Liver (tissue), 9 donors: Measurements from ENCODE around the gene NF2. TPM values are rescaled to one million over a fixed set of nuclear protein-coding genes. Genes with fewer than 3 reads are reported as not detected.

ENCODE experiments used
- DNase-seq: peaks from one replicate; pipeline ENCODE4 v3.0.0-alpha.2; 2017; ENCODE audit warnings: low spot score
- H3K27ac ChIP-seq, 2 donors: one replicate each; pipeline ENCODE4 v1.7.0; 2013; ENCODE audit warnings: inconsistent platforms in 2 of 2, low read length in 2 of 2, control low read depth in 1 of 2, low read depth in 1 of 2, mild to moderate bottlenecking in 1 of 2
- H3K27me3 ChIP-seq, 4 donors: one replicate each; pipeline versions ENCODE4 v1.6.1 to v1.7.0; 2013; ENCODE audit warnings: low read length in 3 of 4, inconsistent platforms in 1 of 4, mild to moderate bottlenecking in 1 of 4, moderate library complexity in 1 of 4; ENCODE audit not compliant: control insufficient read depth in 4 of 4, insufficient read depth in 4 of 4
- H3K36me3 ChIP-seq, 4 donors: one replicate each; pipeline versions ENCODE4 v1.6.1 to v1.7.0; 2013; ENCODE audit warnings: low read length in 3 of 4, mild to moderate bottlenecking in 3 of 4, low read depth in 1 of 4, moderate library complexity in 1 of 4; ENCODE audit not compliant: control insufficient read depth in 4 of 4, insufficient read depth in 3 of 4
- H3K4me1 ChIP-seq, 4 donors: one replicate each; pipeline versions ENCODE4 v1.6.1 to v1.7.0; 2013; ENCODE audit warnings: low read length in 3 of 4, mild to moderate bottlenecking in 3 of 4, moderate library complexity in 1 of 4; ENCODE audit not compliant: control insufficient read depth in 4 of 4, insufficient read depth in 4 of 4
- H3K4me3 ChIP-seq, 3 donors: one replicate each; pipeline versions ENCODE4 v1.6.1 to v1.7.0; 2013; ENCODE audit warnings: low read length in 3 of 3, control low read depth in 1 of 3, low read depth in 1 of 3, mild to moderate bottlenecking in 1 of 3
- H3K9ac ChIP-seq, 2 donors: one replicate each; pipeline ENCODE4 v1.7.0; 2013; ENCODE audit warnings: low read length in 2 of 2, mild to moderate bottlenecking in 2 of 2, moderate library complexity in 2 of 2, control low read depth in 1 of 2, low read depth in 1 of 2
- H3K9me3 ChIP-seq, 4 donors: one replicate each; pipeline versions ENCODE4 v1.6.1 to v1.7.0; 2013; ENCODE audit warnings: low read length in 3 of 4; ENCODE audit not compliant: control insufficient read depth in 4 of 4
- FOXA1 ChIP-seq: IDR thresholded peaks from 2 replicates; pipeline ENCODE4 v1.6.1; 2016; ENCODE audit warnings: antibody characterized with exemption
- FOXA2 ChIP-seq: IDR thresholded peaks from 2 replicates; pipeline ENCODE4 v1.6.1; 2016; ENCODE audit warnings: antibody characterized with exemption
- HNF4G ChIP-seq: IDR thresholded peaks from 2 replicates; pipeline ENCODE4 v1.6.1; 2016; ENCODE audit warnings: antibody characterized with exemption
- RAD21 ChIP-seq, 2 donors: IDR thresholded peaks; 2 replicates each; pipeline ENCODE4 v1.6.1; 2016; ENCODE audit warnings: antibody characterized with exemption in 2 of 2, mild to moderate bottlenecking in 2 of 2
- SP1 ChIP-seq: IDR thresholded peaks from 2 replicates; pipeline ENCODE4 v1.6.1; 2018; ENCODE audit warnings: antibody characterized with exemption, mild to moderate bottlenecking
- TAF1 ChIP-seq: conservative IDR thresholded peaks from 2 replicates; pipeline ENCODE4 v1.6.1; 2016; ENCODE audit warnings: antibody characterized with exemption, mild to moderate bottlenecking
- YY1 ChIP-seq: IDR thresholded peaks from 2 replicates; pipeline ENCODE4 v1.6.1; 2016; ENCODE audit warnings: antibody characterized with exemption, mild to moderate bottlenecking
- WGBS: extraction: QIAGEN DNeasy Blood & Tissue Kit; methylation state at CpG from one replicate; pipeline ENCODE4 v1.1.7; 2013; 5-methylcytosine and 5-hydroxymethylcytosine counted together
- polyA plus RNA-seq, 2 donors: library from polyadenylated mRNA; stranded (reverse) in 1 of 2; unstranded in 1 of 2; fragments of 200-250 nt in 1 of 2; fragments of >200 nt in 1 of 2; fragmentation: Nextera tagmentation in 1 of 2; extraction: Ambion mirVana in 1 of 2; gene quantifications; one replicate each; pipeline versions ENCODE4 v1.2.1 to v1.2.3, GENCODE V29; 2013 to 2015
- total RNA-seq, 2 donors: library from RNA; depleted of rRNA; stranded (reverse); fragments of >200 nt; gene quantifications; one replicate each; pipeline ENCODE4 v1.2.3, GENCODE V29; 2014
- TF ChIP-seq, protein P1 (sequence below): fragments of 150-350 bp; IDR thresholded peaks from 2 replicates; pipeline ENCODE4 v1.5.1; 2017; ENCODE audit warnings: improper control_type of control experiment, low read depth, low read length; ENCODE audit not compliant: missing input control
- TF ChIP-seq, protein P2 (sequence below): IDR thresholded peaks from 2 replicates; pipeline ENCODE4 v1.6.1; 2016; ENCODE audit warnings: antibody characterized with exemption
- TF ChIP-seq, protein P3 (sequence below): IDR thresholded peaks from 2 replicates; pipeline ENCODE4 v1.6.1; 2016; ENCODE audit warnings: antibody characterized with exemption, mild to moderate bottlenecking
- TF ChIP-seq, protein P4 (sequence below): IDR thresholded peaks from 2 replicates; pipeline ENCODE4 v1.6.1; 2016; ENCODE audit warnings: antibody characterized with exemption
- donor health status: healthy.
- donor health status: healthy.
- donor health status: healthy.
- donor health status: healthy.
- donor health status: healthy.

The NF2 gene
- total and polyA plus RNA-seq, 4 donors, result 6.2 to 25.2 (median 11.2) TPM

DNA sequence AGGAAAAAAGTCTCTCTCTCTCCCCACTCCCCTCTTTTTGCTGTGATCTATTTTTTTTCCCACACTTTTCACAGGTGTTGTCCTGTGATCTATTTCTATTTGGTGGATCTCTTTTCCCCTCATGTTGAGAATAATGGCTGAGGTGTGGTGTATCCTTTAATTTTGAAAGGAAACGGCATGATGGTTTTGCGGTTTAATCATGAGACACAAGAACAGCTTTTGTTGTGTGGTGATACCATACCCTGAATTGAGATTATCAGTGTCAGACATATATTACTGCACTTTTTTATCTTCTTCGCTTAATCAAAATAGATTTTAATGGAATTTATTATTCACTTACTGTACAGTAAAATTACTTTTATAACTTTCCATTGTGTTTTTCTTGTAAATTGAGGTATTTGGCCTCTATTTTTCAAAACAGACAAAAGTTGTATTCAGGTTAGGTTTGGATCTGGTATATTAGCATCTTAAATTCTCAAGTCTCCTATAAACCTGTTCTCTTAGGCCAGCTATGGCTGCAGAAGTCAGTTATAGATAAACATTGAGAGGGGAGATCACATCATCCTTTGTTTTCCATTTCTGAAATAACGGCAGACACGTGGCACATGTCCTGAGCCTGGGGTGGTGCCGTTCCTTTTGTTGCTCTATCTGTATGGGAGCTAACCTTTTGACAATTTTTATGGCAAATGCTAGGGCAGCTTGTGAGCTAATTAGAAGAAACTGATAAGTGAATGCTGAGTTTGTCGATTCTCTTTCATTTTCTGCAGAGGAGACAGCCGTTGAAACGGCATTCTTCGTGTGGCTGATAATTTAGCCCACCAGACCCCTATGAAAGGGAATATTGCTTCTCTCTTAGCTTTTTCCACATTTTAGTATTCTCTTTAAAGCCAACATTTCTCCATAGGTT, 25.8 kb downstream of the NF2 start:
- TF ChIP-seq, protein P1, sequence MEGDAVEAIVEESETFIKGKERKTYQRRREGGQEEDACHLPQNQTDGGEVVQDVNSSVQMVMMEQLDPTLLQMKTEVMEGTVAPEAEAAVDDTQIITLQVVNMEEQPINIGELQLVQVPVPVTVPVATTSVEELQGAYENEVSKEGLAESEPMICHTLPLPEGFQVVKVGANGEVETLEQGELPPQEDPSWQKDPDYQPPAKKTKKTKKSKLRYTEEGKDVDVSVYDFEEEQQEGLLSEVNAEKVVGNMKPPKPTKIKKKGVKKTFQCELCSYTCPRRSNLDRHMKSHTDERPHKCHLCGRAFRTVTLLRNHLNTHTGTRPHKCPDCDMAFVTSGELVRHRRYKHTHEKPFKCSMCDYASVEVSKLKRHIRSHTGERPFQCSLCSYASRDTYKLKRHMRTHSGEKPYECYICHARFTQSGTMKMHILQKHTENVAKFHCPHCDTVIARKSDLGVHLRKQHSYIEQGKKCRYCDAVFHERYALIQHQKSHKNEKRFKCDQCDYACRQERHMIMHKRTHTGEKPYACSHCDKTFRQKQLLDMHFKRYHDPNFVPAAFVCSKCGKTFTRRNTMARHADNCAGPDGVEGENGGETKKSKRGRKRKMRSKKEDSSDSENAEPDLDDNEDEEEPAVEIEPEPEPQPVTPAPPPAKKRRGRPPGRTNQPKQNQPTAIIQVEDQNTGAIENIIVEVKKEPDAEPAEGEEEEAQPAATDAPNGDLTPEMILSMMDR, result no peak
- TF ChIP-seq FOXA1 (no peak), FOXA2 (no peak), RAD21 (IDR thresholded peaks at IDR 0.05) (no peak), YY1 (no peak)
- TF ChIP-seq, protein P2, sequence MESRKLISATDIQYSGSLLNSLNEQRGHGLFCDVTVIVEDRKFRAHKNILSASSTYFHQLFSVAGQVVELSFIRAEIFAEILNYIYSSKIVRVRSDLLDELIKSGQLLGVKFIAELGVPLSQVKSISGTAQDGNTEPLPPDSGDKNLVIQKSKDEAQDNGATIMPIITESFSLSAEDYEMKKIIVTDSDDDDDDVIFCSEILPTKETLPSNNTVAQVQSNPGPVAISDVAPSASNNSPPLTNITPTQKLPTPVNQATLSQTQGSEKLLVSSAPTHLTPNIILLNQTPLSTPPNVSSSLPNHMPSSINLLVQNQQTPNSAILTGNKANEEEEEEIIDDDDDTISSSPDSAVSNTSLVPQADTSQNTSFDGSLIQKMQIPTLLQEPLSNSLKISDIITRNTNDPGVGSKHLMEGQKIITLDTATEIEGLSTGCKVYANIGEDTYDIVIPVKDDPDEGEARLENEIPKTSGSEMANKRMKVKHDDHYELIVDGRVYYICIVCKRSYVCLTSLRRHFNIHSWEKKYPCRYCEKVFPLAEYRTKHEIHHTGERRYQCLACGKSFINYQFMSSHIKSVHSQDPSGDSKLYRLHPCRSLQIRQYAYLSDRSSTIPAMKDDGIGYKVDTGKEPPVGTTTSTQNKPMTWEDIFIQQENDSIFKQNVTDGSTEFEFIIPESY, result no peak
- TF ChIP-seq, protein P3, sequence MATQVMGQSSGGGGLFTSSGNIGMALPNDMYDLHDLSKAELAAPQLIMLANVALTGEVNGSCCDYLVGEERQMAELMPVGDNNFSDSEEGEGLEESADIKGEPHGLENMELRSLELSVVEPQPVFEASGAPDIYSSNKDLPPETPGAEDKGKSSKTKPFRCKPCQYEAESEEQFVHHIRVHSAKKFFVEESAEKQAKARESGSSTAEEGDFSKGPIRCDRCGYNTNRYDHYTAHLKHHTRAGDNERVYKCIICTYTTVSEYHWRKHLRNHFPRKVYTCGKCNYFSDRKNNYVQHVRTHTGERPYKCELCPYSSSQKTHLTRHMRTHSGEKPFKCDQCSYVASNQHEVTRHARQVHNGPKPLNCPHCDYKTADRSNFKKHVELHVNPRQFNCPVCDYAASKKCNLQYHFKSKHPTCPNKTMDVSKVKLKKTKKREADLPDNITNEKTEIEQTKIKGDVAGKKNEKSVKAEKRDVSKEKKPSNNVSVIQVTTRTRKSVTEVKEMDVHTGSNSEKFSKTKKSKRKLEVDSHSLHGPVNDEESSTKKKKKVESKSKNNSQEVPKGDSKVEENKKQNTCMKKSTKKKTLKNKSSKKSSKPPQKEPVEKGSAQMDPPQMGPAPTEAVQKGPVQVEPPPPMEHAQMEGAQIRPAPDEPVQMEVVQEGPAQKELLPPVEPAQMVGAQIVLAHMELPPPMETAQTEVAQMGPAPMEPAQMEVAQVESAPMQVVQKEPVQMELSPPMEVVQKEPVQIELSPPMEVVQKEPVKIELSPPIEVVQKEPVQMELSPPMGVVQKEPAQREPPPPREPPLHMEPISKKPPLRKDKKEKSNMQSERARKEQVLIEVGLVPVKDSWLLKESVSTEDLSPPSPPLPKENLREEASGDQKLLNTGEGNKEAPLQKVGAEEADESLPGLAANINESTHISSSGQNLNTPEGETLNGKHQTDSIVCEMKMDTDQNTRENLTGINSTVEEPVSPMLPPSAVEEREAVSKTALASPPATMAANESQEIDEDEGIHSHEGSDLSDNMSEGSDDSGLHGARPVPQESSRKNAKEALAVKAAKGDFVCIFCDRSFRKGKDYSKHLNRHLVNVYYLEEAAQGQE, result no peak
- TF ChIP-seq, protein P4, sequence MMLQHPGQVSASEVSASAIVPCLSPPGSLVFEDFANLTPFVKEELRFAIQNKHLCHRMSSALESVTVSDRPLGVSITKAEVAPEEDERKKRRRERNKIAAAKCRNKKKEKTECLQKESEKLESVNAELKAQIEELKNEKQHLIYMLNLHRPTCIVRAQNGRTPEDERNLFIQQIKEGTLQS, result no peak
- H3K36me3 ChIP-seq, result no peaks in the 10 kb centered on the region
- no peak overlapping the region for H3K4me3 ChIP-seq
- WGBS, result 89% methylated on average over 10 of the region's 10 CpGs
- H3K9me3 ChIP-seq, result no peaks in the 10 kb centered on the region
- no peak overlapping the region for H3K9ac ChIP-seq
- no peak for DNase-seq
- peaks cover 0 to 5% (median 2%) of the 10 kb centered on the region in 4 donors for H3K4me1 ChIP-seq
- H3K27ac ChIP-seq, result no peak overlapping the region
- H3K27me3 ChIP-seq, result no peaks in the 10 kb centered on the region

DNA sequence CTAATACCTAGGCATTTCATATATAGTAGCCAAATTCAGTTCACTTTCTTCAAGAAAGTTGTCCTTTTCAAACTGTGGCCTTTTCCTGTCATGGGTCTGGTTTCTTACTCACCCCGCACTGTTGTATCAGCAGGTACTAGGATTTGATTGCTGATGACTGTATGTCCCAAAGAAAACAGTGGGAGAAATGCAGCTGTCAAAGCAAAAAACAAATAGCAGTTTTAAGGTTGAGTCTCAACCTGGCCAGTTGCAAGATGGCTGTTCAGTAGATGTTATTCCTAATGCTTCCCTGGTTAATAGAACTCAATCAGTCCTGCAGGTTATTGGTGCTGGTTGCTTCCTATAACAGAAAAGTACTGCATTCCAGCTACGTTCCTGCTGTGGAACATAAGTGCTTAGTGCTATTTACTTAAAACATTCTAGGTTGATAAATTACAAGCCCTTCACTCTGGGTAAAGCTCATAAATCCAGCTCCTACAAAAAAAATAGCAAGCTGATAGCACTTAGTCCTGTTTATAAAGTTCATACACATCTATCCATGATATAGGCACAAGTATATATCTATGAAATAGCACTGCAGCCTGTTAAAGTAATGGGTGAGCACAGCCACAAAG, 26.6 kb downstream of the NF2 start:
- Histone ChIP-seq H3K4me1 (peaks cover 0 to 5% (median 2%) of the 10 kb centered on the region in 4 donors), H3K27ac (no peak overlapping the region), H3K9ac (no peak overlapping the region), H3K27me3 (no peaks in the 10 kb centered on the region), H3K36me3 (no peaks in the 10 kb centered on the region), H3K4me3 (no peak overlapping the region), H3K9me3 (no peaks in the 10 kb centered on the region)
- DNase-seq, result no peak
- TF ChIP-seq, protein P2, result no peak
- TF ChIP-seq FOXA2 (no peak), TAF1 (no peak), RAD21 (IDR thresholded peaks at IDR 0.05) (no peak), HNF4G (no peak), YY1 (no peak), SP1 (no peak)
- 85% methylated on average over 2 of the region's 2 CpGs for WGBS
